Urothelium cell line (cell line): ENCODE measurements around the gene TGDS.
"Not testable (repeated sequence)": the region's sequence is repeated elsewhere in the genome, so short reads cannot be mapped to it uniquely, and the experiment has no call there.

Experiments
- DNase-seq: peaks from one replicate; pipeline ENCODE4 v3.0.0; 2011; ENCODE audit warnings: low spot score, mixed read lengths
- FAIRE-seq: peaks from 2 replicates; lab custom pipeline; 2011; peaks lifted over from hg19 to GRCh38; lab: Jason Lieb, UNC

TGDS gene

DNA sequence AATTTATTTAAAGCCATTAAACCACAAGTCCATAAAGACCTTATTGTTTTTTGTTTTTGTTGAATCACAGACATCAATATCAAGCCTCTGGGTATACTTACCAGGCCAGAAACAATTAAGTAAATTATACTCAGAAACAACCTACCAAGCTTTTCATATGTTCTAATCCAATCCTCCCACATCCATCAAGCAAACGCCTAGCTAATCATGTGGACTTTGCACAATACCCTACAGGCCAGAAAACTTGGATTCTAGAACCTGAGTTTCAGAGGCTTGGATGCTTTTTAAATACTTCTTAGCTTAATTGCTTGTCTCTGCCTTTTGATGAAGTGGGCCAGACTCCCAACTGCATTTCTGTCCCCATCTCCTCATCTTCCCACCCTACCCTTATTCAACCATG is 39.9 kb downstream of the TGDS start:
- no peak for FAIRE-seq

DNA sequence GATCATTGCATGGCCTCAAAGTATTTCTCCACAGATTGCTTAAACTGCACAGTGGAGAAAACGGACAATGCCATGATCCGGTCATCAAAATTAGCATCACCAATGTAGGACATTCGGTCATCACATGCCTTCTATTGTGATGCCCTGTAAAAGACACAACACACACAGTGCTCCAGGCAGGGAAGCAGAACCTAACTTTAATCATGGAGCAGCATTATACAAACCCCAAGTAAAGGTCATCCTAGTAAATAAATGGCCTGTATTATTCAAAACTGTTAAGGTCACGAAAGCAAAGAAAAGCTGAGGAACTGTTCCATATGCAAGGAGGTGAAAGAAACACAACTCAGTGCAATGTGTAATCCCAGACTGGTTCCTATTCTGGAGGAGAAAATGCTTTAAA is 42.2 kb downstream of the TGDS start:
- DNase-seq, result no peak
- peak; percentile 56 for FAIRE-seq

More for the DNA sequence above, 39.9 kb downstream of the TGDS start:
- DNase-seq, result no peak

- DNase-seq, result no peak
- no peak for FAIRE-seq
These were observed 43.9 kb downstream of the TGDS start for GRCh38 chr13:94552095-94552494.

GRCh38 chr13:94550062-94550738 is 45.8 kb downstream of the TGDS start:
- DNase-seq, result peak; percentile 77
- FAIRE-seq, result no peak

GRCh38 chr13:94549232-94550061 is 46.5 kb downstream of the TGDS start:
- DNase-seq (peak; percentile 96), FAIRE-seq (peak; percentile 94)

DNA sequence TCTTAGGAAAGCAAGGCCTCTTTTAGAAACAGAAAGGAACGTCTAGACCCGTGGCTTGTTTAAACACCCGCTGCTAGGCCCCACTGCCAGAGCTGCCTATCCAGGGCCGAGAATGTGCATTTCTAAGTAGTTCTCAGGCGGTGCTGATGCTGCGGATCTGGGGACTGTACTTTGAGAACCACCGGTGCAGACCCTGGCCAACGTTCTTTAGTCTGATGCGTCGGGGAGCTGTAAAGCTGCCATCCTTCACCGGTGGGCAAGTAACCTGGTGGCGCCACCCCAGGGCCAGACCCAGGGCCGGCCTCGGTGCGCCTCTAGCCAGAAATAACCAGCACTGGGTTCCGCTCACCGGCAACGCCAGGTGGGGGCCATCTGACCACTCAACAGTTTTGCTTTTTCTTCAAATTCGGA is 47.1 kb downstream of the TGDS start:
- DNase-seq, result peak; percentile 77
- FAIRE-seq, result no peak

GRCh38 chr13:94548382-94548781 is 47.6 kb downstream of the TGDS start:
- DNase-seq (no peak), FAIRE-seq (no peak)

GRCh38 chr13:94546061-94546839 is 49.7 kb downstream of the TGDS start:
- DNase-seq, result no peak
- FAIRE-seq, result peak; percentile 40

- DNase-seq, result no peak
- no peak for FAIRE-seq
These were observed 51.0 kb downstream of the TGDS start for GRCh38 chr13:94544922-94545321.

DNA sequence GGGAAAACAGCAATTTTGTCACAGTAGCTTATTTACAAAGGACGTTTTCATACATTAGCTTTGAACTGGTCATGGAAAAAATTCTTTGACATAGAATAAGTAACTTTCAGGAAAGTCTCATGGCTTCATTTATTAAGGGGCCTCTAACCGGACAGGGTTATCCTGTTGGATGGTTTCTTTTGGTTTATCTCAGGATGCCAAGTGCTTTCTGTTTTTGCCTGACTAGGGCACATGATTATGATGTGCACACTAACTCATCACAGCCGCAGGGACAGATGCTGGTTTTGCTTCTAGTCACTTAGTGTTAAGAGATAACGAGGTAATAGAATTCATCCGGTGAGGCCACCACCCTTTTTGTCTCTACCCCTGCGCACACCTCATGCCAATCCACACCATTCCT is 53.0 kb downstream of the TGDS start:
- DNase-seq (no peak), FAIRE-seq (no peak)

DNA sequence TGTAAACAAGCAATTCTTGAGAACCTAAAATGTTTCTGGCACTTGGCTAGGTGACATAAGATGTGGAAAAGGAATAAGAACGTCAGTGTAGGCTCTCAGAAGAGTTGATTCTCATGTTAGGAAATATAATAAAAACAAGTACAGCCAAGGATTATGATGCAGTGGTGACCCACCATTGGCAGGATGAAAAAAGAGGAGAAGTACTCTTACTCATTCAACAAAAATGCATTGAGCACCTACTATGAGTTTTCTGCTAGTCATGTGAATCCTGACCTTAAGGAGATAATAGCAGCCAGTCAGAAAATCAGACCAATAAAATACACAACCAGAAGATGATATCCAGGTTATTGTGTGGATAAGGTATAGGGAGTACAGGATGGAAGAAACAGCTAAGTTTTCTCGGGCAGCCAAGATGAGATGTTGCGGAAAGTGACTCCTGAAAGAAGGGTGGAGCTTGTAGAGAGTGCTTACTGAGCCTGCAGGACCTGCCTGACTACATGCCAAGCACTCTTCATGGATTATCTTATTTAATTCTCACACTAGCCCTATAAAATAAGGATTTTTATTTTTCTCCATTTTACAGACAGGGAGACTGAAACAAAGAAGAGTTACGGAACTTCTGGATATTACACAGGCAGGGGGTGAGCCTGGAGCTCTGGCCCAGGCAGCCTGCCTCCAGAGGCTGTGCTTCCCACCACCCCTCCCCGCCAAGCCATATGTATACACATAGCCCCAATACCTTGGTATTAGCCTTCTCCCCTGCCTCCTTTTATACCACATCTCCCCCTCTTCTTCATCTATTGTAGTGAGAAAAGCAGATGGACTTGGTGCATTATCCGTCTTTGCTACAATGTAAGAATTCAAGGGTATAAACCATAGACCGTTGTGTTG is 58.0 kb downstream of the TGDS start:
- no peak for DNase-seq
- no peak for FAIRE-seq

DNA sequence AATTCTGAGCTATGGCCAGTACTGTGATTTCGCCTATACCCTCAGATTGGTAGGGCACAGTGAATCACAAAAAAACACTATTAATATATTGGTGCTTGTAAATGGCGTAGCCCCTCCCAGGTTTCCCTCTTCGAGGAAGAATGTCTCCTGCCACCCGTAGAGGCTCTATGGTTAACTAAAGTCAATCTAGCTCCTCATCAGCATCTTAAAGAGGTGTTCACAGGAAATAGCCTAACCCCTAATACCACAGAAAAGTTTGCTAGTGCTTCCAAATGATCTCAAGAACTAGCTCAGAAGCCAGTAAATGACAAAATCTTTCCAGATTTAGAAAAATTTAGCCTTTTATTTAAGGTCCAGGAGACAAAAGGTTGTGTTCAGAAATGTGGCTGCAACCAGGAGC is 60.2 kb downstream of the TGDS start:
- DNase-seq (no peak), FAIRE-seq (no peak)

DNA sequence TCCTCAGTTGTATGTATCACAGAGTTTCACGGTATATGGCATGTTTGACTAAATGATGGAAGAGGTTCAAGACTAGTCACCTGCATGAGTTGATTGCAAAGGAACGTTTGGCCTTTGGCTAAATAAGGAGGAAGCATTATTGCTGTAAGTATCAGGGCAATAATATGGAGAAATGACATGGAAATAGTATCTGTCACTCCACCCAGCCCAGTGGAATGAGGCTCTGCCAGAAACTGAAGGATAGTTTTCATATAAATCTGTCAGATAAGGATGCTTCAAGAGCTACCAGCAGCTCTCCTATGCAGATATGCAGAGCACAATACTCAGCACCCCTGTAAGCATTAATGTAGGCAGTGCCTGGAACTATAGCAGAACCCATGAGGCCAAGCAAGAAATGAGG is 60.7 kb downstream of the TGDS start:
- FAIRE-seq (peak; percentile 32), DNase-seq (no peak)

GRCh38 chr13:94534166-94534565 is 61.8 kb downstream of the TGDS start:
- DNase-seq (no peak), FAIRE-seq (no peak)

DNA sequence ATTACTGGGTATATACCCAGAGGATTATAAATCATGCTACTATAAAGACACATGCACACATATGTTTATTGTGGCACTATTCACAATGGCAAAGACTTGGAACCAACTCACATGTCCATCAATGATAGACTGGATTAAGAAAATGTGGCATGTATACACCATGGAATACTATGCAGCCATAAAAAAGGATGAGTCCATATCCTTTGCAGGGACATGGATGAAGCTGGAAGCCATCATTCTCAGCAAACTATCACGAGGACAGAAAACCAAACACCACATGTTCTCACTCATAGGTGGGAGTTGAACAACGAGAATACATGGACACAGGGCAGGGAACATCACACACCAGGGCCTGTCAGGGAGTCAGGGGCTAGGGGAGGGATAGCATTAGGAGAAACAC is 63.7 kb downstream of the TGDS start:
- not testable (repeated sequence) for FAIRE-seq, DNase-seq

DNA sequence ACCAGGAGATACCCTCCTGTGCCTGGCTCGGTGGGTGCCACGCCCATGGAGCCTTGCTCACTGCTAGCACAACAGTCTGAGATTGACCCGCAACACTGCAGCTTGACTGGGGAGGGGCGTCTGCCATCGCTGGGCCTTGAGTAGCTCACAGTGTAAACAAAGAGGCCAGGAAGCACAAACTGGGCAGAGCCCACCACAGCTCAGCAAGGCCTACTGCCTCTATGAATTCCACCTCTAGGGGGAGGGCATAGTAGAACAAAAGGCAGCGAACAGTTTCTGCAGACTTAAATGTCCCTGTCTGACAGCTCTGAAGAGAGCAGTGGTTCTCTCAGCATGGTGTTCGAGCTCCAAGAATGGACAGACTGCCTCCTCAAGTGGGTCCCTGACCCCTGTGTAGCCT is 69.0 kb downstream of the TGDS start:
- not testable (repeated sequence) for DNase-seq
- peak; percentile 89 for FAIRE-seq

GRCh38 chr13:94525781-94526180 is 70.2 kb downstream of the TGDS start:
- DNase-seq (no peak), FAIRE-seq (no peak)

GRCh38 chr13:94524407-94524806 is 71.5 kb downstream of the TGDS start:
- FAIRE-seq (no peak), DNase-seq (no peak)
